B cell (primary cell): ENCODE measurements around the gene SLC37A2. TPM values are rescaled to one million over a fixed set of nuclear protein-coding genes. Genes with fewer than 3 reads are reported as not detected.

Source experiments
- ATAC-seq: fragments of 200-7000 bp; cut with Tn5 transposase; one replicate; pipeline ENCODE4 v1.10.0; 2021; ENCODE audit warnings: low read depth, mild to moderate bottlenecking, moderate number of reproducible peaks, moderate library complexity
- CTCF ChIA-PET: fragments of 350-600 bp; sonication (Branson Sonifier 250); formaldehyde crosslinking; loops from one replicate; lab custom pipeline; 2021; ENCODE audit warnings: antibody characterized with exemption, inconsistent platforms; lab: Charles Lee
- POLR2A ChIA-PET: fragments of 350-600 bp; sonication (Branson Sonifier 250); formaldehyde crosslinking; loops from one replicate; lab custom pipeline; 2021; ENCODE audit warnings: antibody characterized with exemption; lab: Charles Lee
- DNase-seq: peaks from one replicate; pipeline ENCODE4 v3.0.0; 2013
- H2AFZ ChIP-seq: 2 replicates; pipeline ENCODE4 v1.6.1; 2012; ENCODE audit warnings: mild to moderate bottlenecking, low read depth, low read length; ENCODE audit not compliant: insufficient read depth, poor library complexity, severe bottlenecking
- H3K27ac ChIP-seq, 2 donors: 1 replicate in 1 of 2; 2 replicates in 1 of 2; pipeline ENCODE4 v1.5.1; 2012 to 2013; ENCODE audit warnings: low read length in 2 of 2, mild to moderate bottlenecking in 2 of 2, moderate library complexity in 1 of 2
- H3K27me3 ChIP-seq, 4 experiments: fragments of 200-600 bp in 1 of 4; sonication (generic) in 1 of 4; replicated peaks in 1 of 4; 1 replicate in 2 of 4; 2 replicates in 2 of 4; pipeline versions ENCODE4 v1.6.1 to v1.7.0; 2013 to 2016; ENCODE audit warnings: low read length in 3 of 4, mild to moderate bottlenecking in 2 of 4, mixed read lengths in 1 of 4, moderate library complexity in 1 of 4; ENCODE audit not compliant: insufficient read depth in 4 of 4, control insufficient read depth in 3 of 4; ENCODE audit errors: control extremely low read depth in 1 of 4
- H3K36me3 ChIP-seq, 2 experiments: replicated peaks in 1 of 2; 1 replicate in 1 of 2; 2 replicates in 1 of 2; pipeline versions ENCODE4 v1.6.1 to v1.7.1; 2013; ENCODE audit warnings: low read length in 1 of 2; ENCODE audit not compliant: insufficient read depth in 2 of 2, control insufficient read depth in 1 of 2; ENCODE audit errors: control extremely low read depth in 1 of 2, extremely low read depth in 1 of 2
- H3K4me1 ChIP-seq, 2 donors: fragments of 200-600 bp in 1 of 2; sonication (generic) in 1 of 2; 1 replicate in 1 of 2; 2 replicates in 1 of 2; pipeline versions ENCODE4 v1.5.1 to v1.6.1; 2013 to 2017; ENCODE audit warnings: low read length in 2 of 2; ENCODE audit not compliant: control insufficient read depth in 2 of 2, insufficient read depth in 2 of 2
- H3K4me2 ChIP-seq: replicated peaks from 2 replicates; pipeline ENCODE3; 2012; ENCODE audit warnings: mild to moderate bottlenecking, low read depth, low read length; ENCODE audit not compliant: poor library complexity, severe bottlenecking
- H3K4me3 ChIP-seq, 5 experiments: fragments of 200-600 bp in 1 of 5; sonication (generic) in 1 of 5; 1 replicate in 3 of 5; 2 replicates in 2 of 5; pipeline versions ENCODE4 v1.5.1 to v1.7.0; 2011 to 2016; ENCODE audit warnings: low read length in 4 of 5, mild to moderate bottlenecking in 4 of 5, low read depth in 2 of 5, control low read depth in 1 of 5, moderate library complexity in 1 of 5; ENCODE audit not compliant: insufficient read depth in 1 of 5; ENCODE audit errors: control extremely low read depth in 1 of 5, extremely low read depth in 1 of 5
- H3K79me2 ChIP-seq: fragments of 200-600 bp; sonication (generic); one replicate; pipeline ENCODE4 v1.6.0; 2016; ENCODE audit warnings: low read length; ENCODE audit not compliant: control insufficient read depth, insufficient read depth
- H3K9ac ChIP-seq: fragments of 200-600 bp; sonication (generic); 2 replicates; pipeline ENCODE4 v1.6.1; 2017; ENCODE audit warnings: mild to moderate bottlenecking, low read length, moderate library complexity
- H3K9me3 ChIP-seq, 3 donors: one replicate each; pipeline versions ENCODE4 v1.6.1 to v1.7.1; 2013; ENCODE audit warnings: low read length in 2 of 3; ENCODE audit not compliant: control insufficient read depth in 2 of 3, insufficient read depth in 1 of 3; ENCODE audit errors: control extremely low read depth in 1 of 3
- H4K20me1 ChIP-seq: 2 replicates; pipeline ENCODE4 v1.6.0; 2012; ENCODE audit warnings: mild to moderate bottlenecking, low read length; ENCODE audit not compliant: insufficient read depth, control insufficient read depth, poor library complexity, severe bottlenecking
- H3K27ac Mint-ChIP-seq: one replicate; pipeline ENCODE4 v1.8.0; 2021; ENCODE audit warnings: mixed read lengths
- H3K27me3 Mint-ChIP-seq: one replicate; pipeline ENCODE4 v1.8.0; 2021; ENCODE audit warnings: mixed read lengths
- H3K4me1 Mint-ChIP-seq: one replicate; pipeline ENCODE4 v1.8.0; 2021; ENCODE audit warnings: mixed read lengths
- H3K4me3 Mint-ChIP-seq: one replicate; pipeline ENCODE4 v1.8.0; 2021; ENCODE audit warnings: mixed read lengths
- H3K9me3 Mint-ChIP-seq: one replicate; pipeline ENCODE4 v1.8.0; 2022; ENCODE audit warnings: mixed read lengths; ENCODE audit not compliant: insufficient read depth
- CTCF ChIP-seq: fragments of 200-600 bp; IDR thresholded peaks from one replicate; pipeline ENCODE4 v1.8.0; 2022; ENCODE audit warnings: antibody characterized with exemption, mild to moderate bottlenecking
- EZH2 ChIP-seq: IDR thresholded peaks from 2 replicates; pipeline ENCODE4 v1.6.1; 2012; ENCODE audit warnings: borderline replicate concordance, low read depth, mild to moderate bottlenecking, moderate library complexity, low read length; ENCODE audit not compliant: insufficient read depth, poor library complexity, severe bottlenecking
- WGBS: methylation state at CpG from one replicate; pipeline ENCODE4 v1.1.5; 2013; ENCODE audit warnings: missing lambda C conversion rate; ENCODE audit not compliant: insufficient coverage; 5-methylcytosine and 5-hydroxymethylcytosine counted together
- intact Hi-C: fragments of 100-400 bp; cut with micrococcal nuclease; formaldehyde crosslinking; loops from one replicate; pipeline ENCODE4 v1.10.0; 2022
- polyA plus RNA-seq: library from polyadenylated mRNA; depleted of rRNA; stranded (reverse); fragments of >200 nt; gene quantifications from 2 replicates; pipeline ENCODE4 v1.2.3, GENCODE V29; 2012
- total RNA-seq, 2 donors: library from RNA; stranded (reverse); fragments of 120-200 nt in 1 of 2; gene quantifications; 1 replicate in 1 of 2; 2 replicates in 1 of 2; pipeline versions ENCODE4 v1.2.3 to v1.2.4, GENCODE V29; 2013 to 2022

SLC37A2 gene
- total and polyA plus RNA-seq, 2 donors (not counting 1 experiment from before 2014, with no cell fraction given), result 7.6 to 27.0 TPM

- TF ChIP-seq CTCF (no peak), EZH2 (no peak)
- H3K27ac ChIP-seq, result no peak overlapping the region
- no peak overlapping the region for H3K4me2 ChIP-seq
- WGBS, result 85% methylated on average over 10 of the region's 22 CpGs
- no peaks in the 10 kb centered on the region for H3K36me3 ChIP-seq
- no peak overlapping the region for H3K27ac Mint-ChIP-seq
- no peak for ATAC-seq
- no peaks in the 10 kb centered on the region for H3K9me3 Mint-ChIP-seq
- DNase-seq, result no peak
- H4K20me1 ChIP-seq, result no peaks in the 10 kb centered on the region
- no peak overlapping the region for H3K9ac ChIP-seq
- H2AFZ ChIP-seq, result no peak overlapping the region
- intact Hi-C loops, result no loop called here
- peaks cover under 1 to 4% of the 10 kb centered on the region in 2 donors for H3K4me1 ChIP-seq
- CTCF ChIA-PET, result interaction anchor here (7.2 kb wide), 1 partner anchor 11 kb away, joined by 64 read pairs; no protein-coding TSS in a partner anchor
- peaks cover 64% of the 10 kb centered on the region for H3K27me3 Mint-ChIP-seq
- H3K27me3 ChIP-seq, result peaks cover 0 to 36% (median 7%) of the 10 kb centered on the region in 4 experiments
- H3K9me3 ChIP-seq, result no peaks in the 10 kb centered on the region
- H3K4me3 ChIP-seq, result no peak overlapping the region
- no peaks in the 10 kb centered on the region for H3K79me2 ChIP-seq
- POLR2A ChIA-PET, result no interaction called here
- H3K4me1 Mint-ChIP-seq, result peaks cover 5% of the 10 kb centered on the region
- H3K4me3 Mint-ChIP-seq, result no peak overlapping the region
Observed at GRCh38 chr11:125129316-125129993, 66.3 kb downstream of the SLC37A2 start.

GRCh38 chr11:125132071-125132470 is 69.0 kb downstream of the SLC37A2 start:
- Mint-ChIP-seq H3K9me3 (no peaks in the 10 kb centered on the region), H3K4me3 (no peak overlapping the region), H3K4me1 (no peaks in the 10 kb centered on the region), H3K27me3 (peaks cover 68% of the 10 kb centered on the region), H3K27ac (no peak overlapping the region)
- DNase-seq (no peak), ATAC-seq (no peak)
- Histone ChIP-seq H3K9me3 (no peaks in the 10 kb centered on the region), H3K36me3 (no peaks in the 10 kb centered on the region), H3K27ac (no peak overlapping the region), H3K4me2 (no peak overlapping the region), H3K4me1 (no peaks in the 10 kb centered on the region), H2AFZ (no peak overlapping the region), H3K27me3 (peaks cover 0 to 25% (median 9%) of the 10 kb centered on the region in 4 experiments), H3K4me3 (no peak overlapping the region), H3K9ac (no peak overlapping the region), H4K20me1 (no peaks in the 10 kb centered on the region), H3K79me2 (no peaks in the 10 kb centered on the region)
- intact Hi-C loops, result no loop called here
- TF ChIP-seq CTCF (no peak), EZH2 (no peak)
- CTCF ChIA-PET, result interaction anchor here (1.5 to 1.8 kb wide), 2 partner anchors 9 to 68 kb away, joined by 3 to 6 read pairs; partner anchors contain the start of gene SLC37A2
- POLR2A ChIA-PET, result no interaction called here
- WGBS, result 83% methylated on average over 1 of the region's 1 CpG
